ENCODE measurements around the gene AMDHD2.

Gene AMDHD2

DNA sequence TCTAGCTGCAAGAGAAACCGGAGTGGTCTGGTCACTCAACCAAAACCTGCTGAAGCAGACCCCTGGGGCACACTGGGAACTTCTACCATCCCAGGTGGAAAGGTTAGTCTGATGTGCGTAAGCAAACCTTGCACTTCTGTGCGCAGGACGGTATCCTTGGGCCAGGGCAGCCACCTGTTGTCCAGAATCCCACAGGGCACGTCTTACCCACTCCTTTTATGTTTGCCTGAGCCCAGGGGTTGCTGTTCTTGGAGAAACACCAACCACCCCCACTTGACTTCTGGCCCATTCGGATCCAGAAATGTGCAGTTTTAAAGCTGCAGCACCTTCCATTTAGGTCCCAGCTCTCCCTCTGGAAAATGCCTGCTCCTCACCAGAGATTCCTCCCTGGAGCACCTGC, 26.6 kb upstream of the AMDHD2 start:
- H3K36me3 ChIP-seq (ENCODE audit: control insufficient read depth, insufficient read depth, low read length), result no peaks in the 10 kb centered on the region
- WGBS, 2 experiments (ENCODE audit: insufficient coverage in 2 of 2), result 92 to 97% methylated on average over 3 to 5 of the region's 6 CpGs

DNA sequence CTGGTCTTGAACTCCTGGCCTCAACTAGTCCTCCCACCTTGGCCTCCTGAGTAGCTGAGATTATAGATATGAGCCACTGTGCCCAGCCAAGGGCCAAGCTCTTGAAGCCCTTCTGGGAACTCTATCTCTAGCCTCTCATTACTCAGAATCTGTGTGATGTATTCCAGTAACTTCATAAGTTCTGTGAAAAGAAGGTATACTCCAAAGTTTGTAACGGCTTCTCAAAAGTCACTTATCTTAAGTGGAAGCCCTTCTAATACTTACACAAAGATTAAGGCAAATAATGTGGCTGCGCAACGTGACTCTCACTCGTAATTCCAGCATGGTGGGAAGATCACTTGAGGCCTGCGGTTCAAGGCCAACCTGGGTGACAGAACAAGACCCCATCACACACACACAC, 25.6 kb upstream of the AMDHD2 start:
- 88% methylated on average over 4 of the region's 5 CpGs; no CpG with 5 or more reads in 1 of the 2 experiments for WGBS, 2 experiments (ENCODE audit: insufficient coverage in 2 of 2)
- Histone ChIP-seq H3K9me3 (ENCODE audit: control insufficient read depth, low read length) (no peaks in the 10 kb centered on the region), H3K27ac (ENCODE audit: low read depth, low read length, severe bottlenecking) (no peak overlapping the region), H3K36me3 (ENCODE audit: control insufficient read depth, insufficient read depth, low read length) (no peaks in the 10 kb centered on the region), H3K4me1 (ENCODE audit: control insufficient read depth, insufficient read depth, low read length, poor library complexity, severe bottlenecking) (no peaks in the 10 kb centered on the region), H3K4me3 (ENCODE audit: extremely low read depth, insufficient read depth, low read length, poor library complexity, severe bottlenecking) (no peak overlapping the region)

More for the DNA sequence above, 26.6 kb upstream of the AMDHD2 start:
- H3K27ac ChIP-seq (ENCODE audit: low read depth, low read length, severe bottlenecking), result no peak overlapping the region
- H3K4me3 ChIP-seq (ENCODE audit: extremely low read depth, insufficient read depth, low read length, poor library complexity, severe bottlenecking), result no peak overlapping the region
- H3K9me3 ChIP-seq (ENCODE audit: control insufficient read depth, low read length), result no peaks in the 10 kb centered on the region
- H3K4me1 ChIP-seq (ENCODE audit: control insufficient read depth, insufficient read depth, low read length, poor library complexity, severe bottlenecking), result no peaks in the 10 kb centered on the region

DNA sequence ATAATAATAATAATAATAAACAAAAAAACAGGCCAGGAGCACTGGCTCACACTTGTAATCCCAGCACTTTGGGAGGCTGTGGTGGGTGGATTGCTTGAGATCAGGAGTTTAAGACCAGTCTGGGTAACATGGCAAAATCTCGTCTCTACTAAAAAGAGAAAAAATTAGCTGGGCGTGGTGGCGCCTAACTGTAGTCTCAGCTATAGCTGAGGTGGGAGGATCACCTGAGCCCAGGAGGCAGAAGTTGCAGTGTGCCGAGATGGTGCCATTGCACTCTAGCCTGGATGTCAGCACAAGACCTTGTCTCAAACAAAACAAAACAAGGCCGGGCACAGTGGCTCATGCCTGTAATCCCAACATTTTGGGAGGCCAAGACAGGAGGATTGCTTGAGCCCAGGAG, 25.1 kb upstream of the AMDHD2 start:
- WGBS, 2 experiments (ENCODE audit: insufficient coverage in 2 of 2), result 88 to 93% methylated on average over 5 of the region's 5 CpGs
- no peaks in the 10 kb centered on the region for H3K36me3 ChIP-seq (ENCODE audit: control insufficient read depth, insufficient read depth, low read length)
- H3K9me3 ChIP-seq (ENCODE audit: control insufficient read depth, low read length), result no peaks in the 10 kb centered on the region
- no peaks in the 10 kb centered on the region for H3K4me1 ChIP-seq (ENCODE audit: control insufficient read depth, insufficient read depth, low read length, poor library complexity, severe bottlenecking)
- no peak overlapping the region for H3K4me3 ChIP-seq (ENCODE audit: extremely low read depth, insufficient read depth, low read length, poor library complexity, severe bottlenecking)
- H3K27ac ChIP-seq (ENCODE audit: low read depth, low read length, severe bottlenecking), result no peak overlapping the region

DNA sequence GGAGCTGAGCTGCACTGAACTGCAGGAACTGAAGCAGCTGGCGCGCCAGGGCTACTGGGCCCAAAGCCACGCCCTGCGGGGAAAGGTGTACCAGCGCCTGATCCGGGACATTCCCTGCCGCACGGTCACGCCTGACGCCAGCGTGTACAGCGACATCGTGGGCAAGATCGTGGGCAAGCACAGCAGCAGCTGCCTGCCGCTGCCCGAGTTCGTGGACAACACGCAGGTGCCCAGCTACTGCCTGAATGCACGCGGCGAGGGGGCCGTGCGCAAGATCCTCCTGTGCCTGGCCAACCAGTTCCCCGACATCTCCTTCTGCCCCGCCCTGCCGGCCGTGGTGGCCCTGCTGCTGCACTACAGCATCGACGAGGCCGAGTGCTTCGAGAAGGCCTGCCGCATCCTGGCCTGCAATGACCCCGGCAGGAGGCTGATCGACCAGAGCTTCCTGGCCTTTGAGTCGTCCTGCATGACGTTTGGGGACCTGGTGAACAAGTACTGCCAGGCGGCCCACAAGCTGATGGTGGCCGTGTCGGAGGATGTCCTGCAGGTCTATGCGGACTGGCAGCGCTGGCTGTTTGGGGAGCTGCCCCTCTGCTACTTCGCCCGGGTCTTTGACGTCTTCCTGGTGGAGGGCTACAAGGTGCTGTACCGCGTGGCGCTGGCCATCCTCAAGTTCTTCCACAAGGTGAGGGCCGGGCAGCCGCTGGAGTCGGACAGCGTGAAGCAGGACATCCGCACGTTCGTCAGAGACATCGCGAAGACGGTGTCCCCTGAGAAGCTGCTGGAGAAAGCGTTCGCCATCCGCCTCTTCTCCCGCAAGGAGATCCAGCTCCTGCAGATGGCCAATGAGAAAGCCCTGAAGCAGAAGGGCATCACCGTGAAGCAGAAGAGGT, 23.7 kb upstream of the AMDHD2 start:
- Histone ChIP-seq H3K9me3 (ENCODE audit: control insufficient read depth, low read length) (no peaks in the 10 kb centered on the region), H3K36me3 (ENCODE audit: control insufficient read depth, insufficient read depth, low read length) (no peaks in the 10 kb centered on the region), H3K4me1 (ENCODE audit: control insufficient read depth, insufficient read depth, low read length, poor library complexity, severe bottlenecking) (peaks cover under 1% of the 10 kb centered on the region), H3K4me3 (ENCODE audit: extremely low read depth, insufficient read depth, low read length, poor library complexity, severe bottlenecking) (no peak overlapping the region), H3K27ac (ENCODE audit: low read depth, low read length, severe bottlenecking) (no peak overlapping the region)
- 94 to 97% methylated on average over 62 of the region's 62 CpGs for WGBS, 2 experiments (ENCODE audit: insufficient coverage in 2 of 2)

DNA sequence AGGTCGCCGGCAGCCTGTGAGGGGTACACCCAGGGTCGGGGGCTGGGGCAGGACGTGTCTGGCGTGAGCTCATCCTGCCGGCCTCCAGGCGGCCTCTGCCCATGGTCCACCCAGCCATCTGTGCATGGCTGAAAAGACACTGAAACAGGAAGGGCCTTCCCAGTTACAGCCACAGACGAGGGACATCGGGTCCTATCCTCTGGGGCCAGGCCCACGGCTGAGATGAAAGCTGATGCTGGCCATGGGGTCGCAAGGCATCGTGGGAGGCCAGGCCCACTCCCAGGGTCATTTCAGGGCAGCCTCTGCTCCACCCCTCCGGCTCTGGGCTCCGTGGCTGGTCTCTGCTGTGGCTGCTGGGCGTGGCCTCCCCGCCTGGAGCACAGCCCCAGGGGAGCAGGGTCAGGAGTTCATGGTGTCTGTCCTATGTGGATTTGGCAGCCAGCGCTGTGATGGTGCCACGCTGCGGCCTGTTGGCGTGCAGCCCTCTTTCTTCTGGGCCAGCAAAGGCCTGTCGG, 23.0 kb upstream of the AMDHD2 start:
- no peaks in the 10 kb centered on the region for H3K36me3 ChIP-seq (ENCODE audit: control insufficient read depth, insufficient read depth, low read length)

DNA sequence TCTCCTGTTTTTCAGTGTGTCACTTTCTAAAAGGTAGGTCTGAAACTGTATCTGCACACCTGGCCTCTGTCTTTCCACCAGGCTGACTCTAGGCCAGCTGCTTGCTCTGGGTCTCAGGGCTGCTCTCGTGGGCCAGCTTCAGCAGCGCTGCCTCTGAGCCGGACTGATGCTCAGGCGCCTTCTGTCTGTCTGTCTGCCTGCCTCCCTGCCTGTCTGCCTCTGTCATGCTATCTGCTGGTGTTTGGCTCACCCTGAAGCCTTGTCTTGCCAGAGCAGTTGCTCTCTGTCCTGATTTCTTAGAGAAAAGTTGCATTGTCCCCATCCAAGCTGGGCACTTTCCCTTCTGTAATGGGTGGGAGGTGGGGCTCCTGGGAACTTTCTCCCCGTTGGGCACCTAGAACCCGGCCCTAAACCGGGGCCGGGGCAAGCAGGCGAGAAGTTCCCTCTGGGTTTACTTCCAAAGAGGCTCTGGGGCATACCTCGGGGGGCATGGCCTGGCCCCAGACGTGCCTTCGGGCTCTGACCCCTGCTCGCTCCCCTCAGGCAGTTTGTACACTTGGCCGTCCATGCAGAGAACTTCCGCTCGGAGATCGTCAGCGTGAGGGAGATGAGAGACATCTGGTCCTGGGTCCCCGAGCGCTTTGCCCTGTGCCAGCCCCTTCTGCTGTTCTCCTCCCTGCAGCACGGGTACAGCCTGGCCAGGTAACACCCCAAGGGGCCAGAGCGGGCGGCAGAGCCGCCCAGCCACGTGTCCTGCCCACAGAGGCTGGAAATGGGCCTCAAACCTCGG, 22.3 kb upstream of the AMDHD2 start:
- H3K36me3 ChIP-seq (ENCODE audit: control insufficient read depth, insufficient read depth, low read length), result no peaks in the 10 kb centered on the region
- peaks cover 5% of the 10 kb centered on the region for H3K4me1 ChIP-seq (ENCODE audit: control insufficient read depth, insufficient read depth, low read length, poor library complexity, severe bottlenecking)
- no peak overlapping the region for H3K27ac ChIP-seq (ENCODE audit: low read depth, low read length, severe bottlenecking)
- no peaks in the 10 kb centered on the region for H3K9me3 ChIP-seq (ENCODE audit: control insufficient read depth, low read length)
- 94 to 96% methylated on average over 26 of the region's 26 CpGs for WGBS, 2 experiments (ENCODE audit: insufficient coverage in 2 of 2)
- H3K4me3 ChIP-seq (ENCODE audit: extremely low read depth, insufficient read depth, low read length, poor library complexity, severe bottlenecking), result no peak overlapping the region

More for the DNA sequence above, 23.0 kb upstream of the AMDHD2 start:
- Histone ChIP-seq H3K4me1 (ENCODE audit: control insufficient read depth, insufficient read depth, low read length, poor library complexity, severe bottlenecking) (peaks cover 5% of the 10 kb centered on the region), H3K9me3 (ENCODE audit: control insufficient read depth, low read length) (no peaks in the 10 kb centered on the region), H3K4me3 (ENCODE audit: extremely low read depth, insufficient read depth, low read length, poor library complexity, severe bottlenecking) (no peak overlapping the region), H3K27ac (ENCODE audit: low read depth, low read length, severe bottlenecking) (no peak overlapping the region)
- 87 to 90% methylated on average over 20 to 21 of the region's 21 CpGs for whole genome bisulfite sequencing, 2 experiments (ENCODE audit: insufficient coverage in 2 of 2)

DNA sequence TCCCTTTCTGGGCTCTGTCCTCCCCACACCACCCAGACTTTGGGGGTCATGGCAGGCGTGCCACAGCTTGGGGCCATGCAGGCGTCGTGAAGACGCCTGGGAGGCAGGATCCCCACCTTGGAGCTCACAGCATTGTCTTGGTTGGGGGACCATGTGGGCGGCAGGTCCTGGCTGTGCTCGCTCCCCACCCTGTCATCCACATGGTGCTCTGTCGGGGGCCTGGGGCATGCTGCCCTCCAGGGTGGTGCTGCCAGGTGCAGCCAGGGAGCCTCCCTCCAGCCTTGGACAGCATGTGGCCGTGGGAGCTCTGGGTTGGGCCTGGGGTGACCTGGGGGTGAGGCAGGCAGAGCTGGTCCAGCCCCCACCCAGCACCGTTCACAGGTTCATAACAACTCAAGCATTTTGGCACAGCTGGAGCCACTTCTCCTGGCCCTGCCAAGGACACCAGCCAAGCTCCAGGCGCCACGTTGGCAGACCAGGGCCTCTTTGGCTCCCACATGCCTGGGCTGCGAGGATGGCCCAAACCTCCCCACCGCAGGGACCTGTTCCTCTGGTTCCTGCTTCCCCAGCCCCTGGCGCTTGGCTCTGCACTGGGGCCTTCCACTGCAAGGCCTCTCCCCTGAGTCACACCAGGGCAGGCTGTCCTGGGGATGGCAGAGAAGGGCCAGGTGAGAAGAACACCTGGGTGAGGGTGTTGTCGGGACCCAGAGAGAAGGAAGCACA, 21.5 kb upstream of the AMDHD2 start:
- 92 to 96% methylated on average over 13 to 14 of the region's 15 CpGs for WGBS, 2 experiments (ENCODE audit: insufficient coverage in 2 of 2)
- Histone ChIP-seq H3K4me1 (ENCODE audit: control insufficient read depth, insufficient read depth, low read length, poor library complexity, severe bottlenecking) (peaks cover 5% of the 10 kb centered on the region), H3K4me3 (ENCODE audit: extremely low read depth, insufficient read depth, low read length, poor library complexity, severe bottlenecking) (no peak overlapping the region), H3K36me3 (ENCODE audit: control insufficient read depth, insufficient read depth, low read length) (no peaks in the 10 kb centered on the region), H3K27ac (ENCODE audit: low read depth, low read length, severe bottlenecking) (no peak overlapping the region), H3K9me3 (ENCODE audit: control insufficient read depth, low read length) (no peaks in the 10 kb centered on the region)

DNA sequence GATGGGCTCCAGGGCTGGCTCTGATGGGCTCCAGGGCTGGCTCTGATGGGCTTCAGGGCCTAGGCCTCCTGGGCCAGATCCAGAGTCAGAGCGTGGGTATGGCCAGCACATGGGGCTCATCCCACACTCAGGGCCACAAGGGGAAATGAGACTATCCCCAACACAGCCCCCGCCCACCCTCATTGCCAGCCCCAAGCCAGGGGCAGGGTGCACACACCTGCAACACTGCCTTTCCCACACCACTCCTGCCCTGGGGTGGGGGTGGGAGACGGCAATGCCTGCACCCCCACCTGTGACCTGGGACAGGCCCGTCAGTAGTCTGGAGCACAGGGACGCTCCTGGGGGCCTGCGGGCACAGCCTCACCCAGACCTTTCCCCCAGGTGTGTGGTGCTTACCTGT, 20.7 kb upstream of the AMDHD2 start:
- Histone ChIP-seq H3K27ac (ENCODE audit: low read depth, low read length, severe bottlenecking) (no peak overlapping the region), H3K9me3 (ENCODE audit: control insufficient read depth, low read length) (no peaks in the 10 kb centered on the region), H3K36me3 (ENCODE audit: control insufficient read depth, insufficient read depth, low read length) (no peaks in the 10 kb centered on the region), H3K4me3 (ENCODE audit: extremely low read depth, insufficient read depth, low read length, poor library complexity, severe bottlenecking) (no peak overlapping the region), H3K4me1 (ENCODE audit: control insufficient read depth, insufficient read depth, low read length, poor library complexity, severe bottlenecking) (peaks cover 5% of the 10 kb centered on the region)
- 94% methylated on average over 2 of the region's 6 CpGs; no CpG with 5 or more reads in 1 of the 2 experiments for WGBS, 2 experiments (ENCODE audit: insufficient coverage in 2 of 2)

DNA sequence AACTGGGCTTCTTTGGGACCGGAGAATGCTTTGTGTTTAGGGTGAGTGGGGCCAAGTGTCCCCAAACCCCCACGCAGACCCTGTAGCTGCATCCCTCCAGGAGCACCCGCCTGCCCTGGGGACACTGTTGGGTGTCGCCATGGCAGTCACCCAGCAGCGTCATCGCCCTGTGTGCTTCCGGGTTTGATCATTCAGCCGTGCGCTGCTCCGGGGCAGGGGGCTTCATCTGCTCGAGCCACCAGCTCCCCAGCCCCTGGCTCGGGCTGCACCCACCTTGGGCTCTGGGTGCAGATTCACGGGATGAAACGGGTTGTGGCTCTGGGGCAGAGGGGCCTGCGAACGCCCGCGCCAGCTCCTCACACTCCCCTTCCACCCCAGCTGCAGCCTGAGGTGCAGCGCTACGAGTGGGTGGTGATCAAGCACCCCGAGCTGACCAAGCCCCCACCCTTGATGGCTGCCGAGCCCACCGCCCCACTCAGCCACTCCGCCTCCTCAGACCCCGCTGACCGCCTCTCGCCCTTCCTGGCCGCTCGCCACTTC, 20.2 kb upstream of the AMDHD2 start:
- H3K4me3 ChIP-seq (ENCODE audit: extremely low read depth, insufficient read depth, low read length, poor library complexity, severe bottlenecking), result no peak overlapping the region
- peaks cover 5% of the 10 kb centered on the region for H3K4me1 ChIP-seq (ENCODE audit: control insufficient read depth, insufficient read depth, low read length, poor library complexity, severe bottlenecking)
- H3K9me3 ChIP-seq (ENCODE audit: control insufficient read depth, low read length), result no peaks in the 10 kb centered on the region
- H3K36me3 ChIP-seq (ENCODE audit: control insufficient read depth, insufficient read depth, low read length), result no peaks in the 10 kb centered on the region
- no peak overlapping the region for H3K27ac ChIP-seq (ENCODE audit: low read depth, low read length, severe bottlenecking)
- 95 to 96% methylated on average over 24 to 28 of the region's 29 CpGs for WGBS, 2 experiments (ENCODE audit: insufficient coverage in 2 of 2)

DNA sequence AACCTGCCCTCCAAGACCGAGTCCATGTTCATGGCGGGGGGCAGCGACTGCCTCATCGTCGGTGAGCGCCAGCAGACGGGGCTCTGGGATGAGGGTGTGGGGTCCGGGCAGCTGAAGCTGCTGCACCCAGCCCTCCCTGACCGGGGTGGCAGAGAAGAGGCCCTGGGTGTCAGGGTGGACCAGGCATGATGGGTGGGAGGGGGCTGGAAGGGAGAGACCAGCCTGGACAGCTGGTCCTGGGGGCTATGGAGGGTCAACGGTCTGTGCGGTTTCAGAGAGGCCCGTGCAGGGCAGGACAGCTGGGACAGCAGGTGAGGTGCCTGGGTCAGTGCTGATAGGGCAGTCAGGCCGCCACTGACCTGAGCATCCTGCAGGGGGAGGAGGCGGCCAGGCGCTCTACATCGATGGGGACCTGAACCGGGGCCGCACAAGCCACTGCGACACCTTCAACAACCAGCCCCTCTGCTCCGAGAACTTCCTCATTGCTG, 19.7 kb upstream of the AMDHD2 start:
- Histone ChIP-seq H3K27ac (ENCODE audit: low read depth, low read length, severe bottlenecking) (no peak overlapping the region), H3K36me3 (ENCODE audit: control insufficient read depth, insufficient read depth, low read length) (no peaks in the 10 kb centered on the region), H3K9me3 (ENCODE audit: control insufficient read depth, low read length) (no peaks in the 10 kb centered on the region), H3K4me1 (ENCODE audit: control insufficient read depth, insufficient read depth, low read length, poor library complexity, severe bottlenecking) (peaks cover 5% of the 10 kb centered on the region), H3K4me3 (ENCODE audit: extremely low read depth, insufficient read depth, low read length, poor library complexity, severe bottlenecking) (no peak overlapping the region)
- 84 to 90% methylated on average over 16 to 18 of the region's 20 CpGs for WGBS, 2 experiments (ENCODE audit: insufficient coverage in 2 of 2)

Measured in mesodermal cell (in vitro differentiated cells).